ENCODE measurements around the gene MYF6. TPM values are rescaled to one million over a fixed set of nuclear protein-coding genes. Genes with fewer than 3 reads are reported as not detected.

The MYF6 gene
- total and polyA plus RNA-seq, 9 of the 15 experiments (the other 6 are each of a cell fraction or from before 2014, with no cell fraction given) = not detected

- ChIA-PET POLR2A (no interaction called here), CTCF (ENCODE audit: low intra/inter-chr PET ratio) (no interaction called here)
- H3K4me1 ChIP-seq (replicated peaks in 1 of 2; ENCODE audit: control insufficient read depth in 2 of 2, insufficient read depth in 2 of 2, low read length in 2 of 2) = no peaks in the 10 kb centered on the region
- TF ChIP-seq, protein P1, sequence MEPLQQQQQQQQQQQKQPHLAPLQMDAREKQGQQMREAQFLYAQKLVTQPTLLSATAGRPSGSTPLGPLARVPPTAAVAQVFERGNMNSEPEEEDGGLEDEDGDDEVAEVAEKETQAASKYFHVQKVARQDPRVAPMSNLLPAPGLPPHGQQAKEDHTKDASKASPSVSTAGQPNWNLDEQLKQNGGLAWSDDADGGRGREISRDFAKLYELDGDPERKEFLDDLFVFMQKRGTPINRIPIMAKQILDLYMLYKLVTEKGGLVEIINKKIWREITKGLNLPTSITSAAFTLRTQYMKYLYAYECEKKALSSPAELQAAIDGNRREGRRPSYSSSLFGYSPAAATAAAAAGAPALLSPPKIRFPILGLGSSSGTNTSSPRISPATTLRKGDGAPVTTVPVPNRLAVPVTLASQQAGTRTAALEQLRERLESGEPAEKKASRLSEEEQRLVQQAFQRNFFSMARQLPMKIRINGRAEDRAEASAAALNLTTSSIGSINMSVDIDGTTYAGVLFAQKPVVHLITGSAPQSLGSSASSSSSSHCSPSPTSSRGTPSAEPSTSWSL (CRISPR knock-in tag; IDR thresholded peaks at IDR 0.05; ENCODE audit: borderline replicate concordance) = no peak
- TF ChIP-seq C11orf30 (IDR thresholded peaks at IDR 0.05; ENCODE audit: low read depth) = no peak
- TF ChIP-seq TEAD4 (IDR thresholded peaks at IDR 0.05; ENCODE audit: low read length) = no peak
- TF ChIP-seq TEAD4 (CRISPR knock-in tag; IDR thresholded peaks at IDR 0.05; ENCODE audit: borderline replicate concordance) = no peak
- no peak for TF ChIP-seq NCOA6 (IDR thresholded peaks at IDR 0.05)
- TF ChIP-seq, protein P2, sequence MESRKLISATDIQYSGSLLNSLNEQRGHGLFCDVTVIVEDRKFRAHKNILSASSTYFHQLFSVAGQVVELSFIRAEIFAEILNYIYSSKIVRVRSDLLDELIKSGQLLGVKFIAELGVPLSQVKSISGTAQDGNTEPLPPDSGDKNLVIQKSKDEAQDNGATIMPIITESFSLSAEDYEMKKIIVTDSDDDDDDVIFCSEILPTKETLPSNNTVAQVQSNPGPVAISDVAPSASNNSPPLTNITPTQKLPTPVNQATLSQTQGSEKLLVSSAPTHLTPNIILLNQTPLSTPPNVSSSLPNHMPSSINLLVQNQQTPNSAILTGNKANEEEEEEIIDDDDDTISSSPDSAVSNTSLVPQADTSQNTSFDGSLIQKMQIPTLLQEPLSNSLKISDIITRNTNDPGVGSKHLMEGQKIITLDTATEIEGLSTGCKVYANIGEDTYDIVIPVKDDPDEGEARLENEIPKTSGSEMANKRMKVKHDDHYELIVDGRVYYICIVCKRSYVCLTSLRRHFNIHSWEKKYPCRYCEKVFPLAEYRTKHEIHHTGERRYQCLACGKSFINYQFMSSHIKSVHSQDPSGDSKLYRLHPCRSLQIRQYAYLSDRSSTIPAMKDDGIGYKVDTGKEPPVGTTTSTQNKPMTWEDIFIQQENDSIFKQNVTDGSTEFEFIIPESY (CRISPR knock-in tag; IDR thresholded peaks at IDR 0.05) = no peak
- in situ Hi-C loops (cut with MboI) (no loop called here), intact Hi-C loops (cut with micrococcal nuclease) (no loop called here)
- H3K4me2 ChIP-seq (ENCODE audit: insufficient read depth, low read length) = no peak overlapping the region
- FAIRE-seq (no peak), DNase-seq (ENCODE audit: extremely low read depth in 1 of 4, low spot score in 3 of 4) (no peak), ATAC-seq (no peak)
- no peaks in the 10 kb centered on the region for H4K20me1 ChIP-seq (replicated peaks; ENCODE audit: control insufficient read depth, insufficient read depth, low read length)
- H3K9me3 ChIP-seq (replicated peaks; ENCODE audit: control insufficient read depth, insufficient read depth, low read depth, low read length) = no peaks in the 10 kb centered on the region
- H3K79me2 ChIP-seq (ENCODE audit: control insufficient read depth, insufficient read depth, low read length) = no peaks in the 10 kb centered on the region
- BruUV-seq (replicated peaks) = no TSS peak
- no peak overlapping the region for H3K27ac ChIP-seq (ENCODE audit: extremely low read depth, low read depth, low read length)
- WGBS (ENCODE audit: insufficient coverage, low coverage, missing lambda C conversion rate) = 0% methylated on average over 7 of the region's 7 CpGs
- no peak overlapping the region for H2AFZ ChIP-seq (ENCODE audit: low read depth, low read length)
- no peak overlapping the region for H3K4me3 ChIP-seq
- no peaks in the 10 kb centered on the region for H3K9me1 ChIP-seq (ENCODE audit: control insufficient read depth, insufficient read depth, low read length)
- H3K27me3 ChIP-seq (ENCODE audit: control insufficient read depth in 2 of 2, insufficient read depth in 2 of 2, low read length in 2 of 2) = no peaks in the 10 kb centered on the region
- H3K9ac ChIP-seq (ENCODE audit: insufficient read depth in 1 of 2, low read depth in 2 of 2, low read length in 2 of 2) = no peak overlapping the region
- H3K36me3 ChIP-seq (ENCODE audit: control insufficient read depth, insufficient read depth, low read length) = no peaks in the 10 kb centered on the region
Observed at GRCh38 chr12:80698847-80699542, 8.4 kb upstream of the MYF6 start.
